WTC11 (cell line): Measurements from ENCODE around the gene BACH2. TPM values are rescaled to one million over a fixed set of nuclear protein-coding genes. Genes with fewer than 3 reads are reported as not detected.

ENCODE experiments used
- ATAC-seq: fragments of 200-7000 bp; cut with Tn5 transposase; 2 replicates; pipeline ENCODE4 v1.10.0; 2021; ENCODE audit warnings: mild to moderate bottlenecking, moderate library complexity
- CTCF ChIA-PET: fragments of 300-600 bp; sonication (Branson Sonifier 250); formaldehyde crosslinking; loops from one replicate; lab custom pipeline; 2021; ENCODE audit warnings: antibody characterized with exemption; lab: Charles Lee
- POLR2A ChIA-PET: fragments of 350-600 bp; sonication (Branson Sonifier 250); formaldehyde crosslinking; loops from one replicate; lab custom pipeline; 2021; ENCODE audit warnings: antibody characterized with exemption; lab: Charles Lee
- DNase-seq: peaks from one replicate; pipeline ENCODE4 v3.0.0; 2021; ENCODE audit warnings: low spot score
- H3K27ac Mint-ChIP-seq: 2 replicates; pipeline ENCODE4 v1.8.0; 2021; ENCODE audit warnings: mixed read lengths
- H3K27me3 Mint-ChIP-seq: 2 replicates; pipeline ENCODE4 v1.8.0; 2021; ENCODE audit warnings: low read depth, mild to moderate bottlenecking, moderate library complexity, mixed read lengths
- H3K36me3 Mint-ChIP-seq: 2 replicates; pipeline ENCODE4 v1.8.0; 2021; ENCODE audit warnings: mixed read lengths
- H3K4me1 Mint-ChIP-seq: 2 replicates; pipeline ENCODE4 v1.8.0; 2022; ENCODE audit warnings: mixed read lengths
- H3K4me3 Mint-ChIP-seq: 2 replicates; pipeline ENCODE4 v1.8.0; 2021; ENCODE audit warnings: mild to moderate bottlenecking, moderate library complexity, mixed read lengths
- H3K9me3 Mint-ChIP-seq: 2 replicates; pipeline ENCODE4 v1.8.0; 2021; ENCODE audit warnings: mixed read lengths
- ARID4B ChIP-seq: sonication (generic); formaldehyde crosslinking; IDR thresholded peaks from 2 replicates; pipeline ENCODE4 v1.8.0; 2023; ENCODE audit warnings: missing genetic modification reagents, mild to moderate bottlenecking, borderline replicate concordance
- CDX4 ChIP-seq: fragments of 250-450 bp; sonication (Bioruptor Pico); IDR thresholded peaks from 2 replicates; pipeline ENCODE4 v1.9.0; 2021; ENCODE audit warnings: moderate library complexity, mild to moderate bottlenecking, inconsistent platforms, borderline replicate concordance
- CREB1 ChIP-seq: sonication (generic); formaldehyde crosslinking; IDR thresholded peaks from 2 replicates; pipeline ENCODE4 v1.8.0; 2023; ENCODE audit warnings: mild to moderate bottlenecking, missing genetic modification reagents
- ETV6 ChIP-seq: sonication (generic); formaldehyde crosslinking; IDR thresholded peaks from 2 replicates; pipeline ENCODE4 v1.8.1; 2022; ENCODE audit warnings: mild to moderate bottlenecking, missing genetic modification reagents
- NFYB ChIP-seq: sonication (generic); formaldehyde crosslinking; conservative IDR thresholded peaks from 2 replicates; pipeline ENCODE4 v1.8.0; 2022; ENCODE audit warnings: low read depth, missing genetic modification reagents
- NR2C2 ChIP-seq: sonication (generic); formaldehyde crosslinking; IDR thresholded peaks from 2 replicates; pipeline ENCODE4 v1.8.0; 2022; ENCODE audit warnings: mild to moderate bottlenecking, missing genetic modification reagents
- PREB ChIP-seq: sonication (generic); formaldehyde crosslinking; IDR thresholded peaks from 2 replicates; pipeline ENCODE4 v1.8.1; 2022; ENCODE audit warnings: mild to moderate bottlenecking, missing genetic modification reagents, moderate library complexity, borderline replicate concordance
- SMAD4 ChIP-seq: sonication (generic); formaldehyde crosslinking; IDR thresholded peaks from 2 replicates; pipeline ENCODE4 v1.8.0; 2022; ENCODE audit warnings: mild to moderate bottlenecking, missing genetic modification reagents
- SOX15 ChIP-seq: fragments of 250-450 bp; sonication (Bioruptor Pico); IDR thresholded peaks from 2 replicates; pipeline ENCODE4 v1.9.0; 2021; ENCODE audit warnings: mild to moderate bottlenecking
- SP1 ChIP-seq: sonication (generic); formaldehyde crosslinking; conservative IDR thresholded peaks from 2 replicates; pipeline ENCODE4 v1.8.1; 2022; ENCODE audit warnings: missing genetic modification reagents
- USF1 ChIP-seq: sonication (generic); formaldehyde crosslinking; IDR thresholded peaks from 2 replicates; pipeline ENCODE4 v1.8.0; 2022; ENCODE audit warnings: mild to moderate bottlenecking, missing genetic modification reagents
- USF2 ChIP-seq: sonication (generic); formaldehyde crosslinking; IDR thresholded peaks from 2 replicates; pipeline ENCODE4 v1.8.1; 2023; ENCODE audit warnings: mild to moderate bottlenecking, missing genetic modification reagents, moderate library complexity
- ZNF138 ChIP-seq: sonication (generic); formaldehyde crosslinking; conservative IDR thresholded peaks from 2 replicates; pipeline ENCODE4 v1.8.1; 2022; ENCODE audit warnings: mild to moderate bottlenecking, moderate library complexity, missing genetic modification reagents
- ZNF396 ChIP-seq: fragments of 250-450 bp; sonication (Bioruptor Pico); IDR thresholded peaks from 2 replicates; pipeline ENCODE4 v1.8.0; 2021; ENCODE audit warnings: mild to moderate bottlenecking, moderate library complexity, borderline replicate concordance
- total RNA-seq: library from RNA; stranded (reverse); gene quantifications from 3 replicates; pipeline ENCODE4 v1.2.3, GENCODE V29; 2021
- TF ChIP-seq, protein P1 (sequence below): sonication (generic); formaldehyde crosslinking; IDR thresholded peaks from 2 replicates; pipeline ENCODE4 v1.8.1; 2022; ENCODE audit warnings: low read depth, missing genetic modification reagents, borderline replicate concordance
- TF ChIP-seq, protein P2 (sequence below): sonication (generic); formaldehyde crosslinking; IDR thresholded peaks from 2 replicates; pipeline ENCODE4 v1.8.0; 2022; ENCODE audit warnings: mild to moderate bottlenecking, missing genetic modification reagents

Gene BACH2
- total RNA-seq, 1 experiment from 2014 or later: 5.9 TPM

DNA sequence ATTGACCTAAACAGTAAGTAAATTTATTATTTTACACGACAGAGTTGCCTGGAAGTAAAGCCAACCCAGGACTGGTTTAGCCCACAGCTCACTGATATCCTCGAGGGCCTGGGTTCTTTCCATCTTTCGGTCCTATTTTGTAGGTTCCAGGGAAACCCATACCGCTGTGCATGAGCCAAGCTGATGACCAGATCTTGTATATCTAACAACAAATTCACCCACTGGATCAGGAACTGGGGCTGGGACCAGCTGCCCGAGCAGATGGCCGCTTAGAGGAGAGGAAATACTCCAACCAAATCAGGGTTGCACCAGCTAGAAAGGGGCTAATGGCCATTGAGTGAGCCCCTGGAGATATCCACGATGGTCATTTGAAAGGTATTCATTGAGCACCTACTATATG, 139.2 kb downstream of the BACH2 start (continued):
- no peak for TF ChIP-seq NFYB
- TF ChIP-seq, all 79 proteins: peak for 0

DNA sequence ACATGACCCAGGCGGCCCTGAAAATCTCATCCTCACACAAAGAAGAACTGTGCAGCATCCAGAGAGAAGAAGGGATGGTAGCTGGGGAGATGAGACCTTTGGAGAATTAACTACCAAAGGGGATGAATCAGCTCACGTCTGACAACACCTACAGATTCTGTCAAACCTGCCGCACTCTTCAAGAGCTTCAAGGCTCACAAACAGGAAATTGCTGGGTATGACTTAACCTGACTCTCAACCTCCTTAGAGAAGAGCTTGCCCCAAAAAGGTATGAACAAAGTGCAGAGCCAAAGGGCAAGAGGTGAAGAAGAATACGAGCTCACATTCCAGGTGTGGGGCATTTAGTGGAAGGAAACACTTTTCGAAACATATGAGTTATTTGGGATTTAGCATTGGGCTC, 139.8 kb downstream of the BACH2 start:
- ChIA-PET CTCF (interaction anchor here (1.0 to 1.5 kb wide), 2 partner anchors 205 to 216 kb away, joined by 3 to 7 read pairs; no protein-coding TSS in a partner anchor), POLR2A (interaction anchor here (0.7 kb wide), 1 partner anchor 45 kb away, joined by 3 read pairs; no protein-coding TSS in a partner anchor)
- H3K27me3 Mint-ChIP-seq: no peaks in the 10 kb centered on the region
- no peak overlapping the region for H3K4me3 Mint-ChIP-seq
- H3K27ac Mint-ChIP-seq: no peak overlapping the region
- no peaks in the 10 kb centered on the region for H3K36me3 Mint-ChIP-seq
- DNase-seq (no peak), ATAC-seq (no peak)
- no peaks in the 10 kb centered on the region for H3K9me3 Mint-ChIP-seq
- peaks cover 8% of the 10 kb centered on the region for H3K4me1 Mint-ChIP-seq
- TF ChIP-seq USF2 (CRISPR knock-in tag): no peak
- no peak for TF ChIP-seq ETV6
- TF ChIP-seq PREB (CRISPR knock-in tag): no peak

GRCh38 chr6:90154755-90155470, 141.7 kb downstream of the BACH2 start:
- CTCF ChIA-PET: interaction anchor here (1.6 kb wide), 1 partner anchor 215 kb away, joined by 5 read pairs; no protein-coding TSS in a partner anchor
- ATAC-seq: no peak
- H3K36me3 Mint-ChIP-seq: no peaks in the 10 kb centered on the region
- TF ChIP-seq SP1 (CRISPR knock-in tag): no peak
- no peak for TF ChIP-seq USF1
- TF ChIP-seq, protein P1, sequence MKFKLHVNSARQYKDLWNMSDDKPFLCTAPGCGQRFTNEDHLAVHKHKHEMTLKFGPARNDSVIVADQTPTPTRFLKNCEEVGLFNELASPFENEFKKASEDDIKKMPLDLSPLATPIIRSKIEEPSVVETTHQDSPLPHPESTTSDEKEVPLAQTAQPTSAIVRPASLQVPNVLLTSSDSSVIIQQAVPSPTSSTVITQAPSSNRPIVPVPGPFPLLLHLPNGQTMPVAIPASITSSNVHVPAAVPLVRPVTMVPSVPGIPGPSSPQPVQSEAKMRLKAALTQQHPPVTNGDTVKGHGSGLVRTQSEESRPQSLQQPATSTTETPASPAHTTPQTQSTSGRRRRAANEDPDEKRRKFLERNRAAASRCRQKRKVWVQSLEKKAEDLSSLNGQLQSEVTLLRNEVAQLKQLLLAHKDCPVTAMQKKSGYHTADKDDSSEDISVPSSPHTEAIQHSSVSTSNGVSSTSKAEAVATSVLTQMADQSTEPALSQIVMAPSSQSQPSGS (CRISPR knock-in tag): no peak
- TF ChIP-seq ZNF138 (CRISPR knock-in tag): no peak
- TF ChIP-seq SOX15 (CRISPR knock-in tag): no peak
- no peak for TF ChIP-seq ARID4B (CRISPR knock-in tag)
- TF ChIP-seq CDX4 (CRISPR knock-in tag): no peak
- TF ChIP-seq, protein P2, sequence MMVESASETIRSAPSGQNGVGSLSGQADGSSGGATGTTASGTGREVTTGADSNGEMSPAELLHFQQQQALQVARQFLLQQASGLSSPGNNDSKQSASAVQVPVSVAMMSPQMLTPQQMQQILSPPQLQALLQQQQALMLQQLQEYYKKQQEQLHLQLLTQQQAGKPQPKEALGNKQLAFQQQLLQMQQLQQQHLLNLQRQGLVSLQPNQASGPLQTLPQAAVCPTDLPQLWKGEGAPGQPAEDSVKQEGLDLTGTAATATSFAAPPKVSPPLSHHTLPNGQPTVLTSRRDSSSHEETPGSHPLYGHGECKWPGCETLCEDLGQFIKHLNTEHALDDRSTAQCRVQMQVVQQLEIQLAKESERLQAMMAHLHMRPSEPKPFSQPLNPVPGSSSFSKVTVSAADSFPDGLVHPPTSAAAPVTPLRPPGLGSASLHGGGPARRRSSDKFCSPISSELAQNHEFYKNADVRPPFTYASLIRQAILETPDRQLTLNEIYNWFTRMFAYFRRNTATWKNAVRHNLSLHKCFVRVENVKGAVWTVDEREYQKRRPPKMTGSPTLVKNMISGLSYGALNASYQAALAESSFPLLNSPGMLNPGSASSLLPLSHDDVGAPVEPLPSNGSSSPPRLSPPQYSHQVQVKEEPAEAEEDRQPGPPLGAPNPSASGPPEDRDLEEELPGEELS (CRISPR knock-in tag): no peak
- TF ChIP-seq ZNF396 (CRISPR knock-in tag): no peak
- TF ChIP-seq NR2C2: no peak
- TF ChIP-seq SMAD4: no peak
- no peak for TF ChIP-seq CREB1 (CRISPR knock-in tag)
- H3K27me3 Mint-ChIP-seq: no peaks in the 10 kb centered on the region
- peaks cover 8% of the 10 kb centered on the region for H3K4me1 Mint-ChIP-seq
- no peaks in the 10 kb centered on the region for H3K9me3 Mint-ChIP-seq
- no peak overlapping the region for H3K27ac Mint-ChIP-seq
- DNase-seq: no peak
- H3K4me3 Mint-ChIP-seq: no peak overlapping the region
- POLR2A ChIA-PET: interaction anchor here (0.6 kb wide), 1 partner anchor 64 kb away, joined by 5 read pairs; no protein-coding TSS in a partner anchor
